HG02852 (cell line): ENCODE data around the gene SLC16A5.
"Not testable (repeated sequence)": the region's sequence is repeated elsewhere in the genome, so short reads cannot be mapped to it uniquely, and the experiment has no call there.

Source experiments
- ATAC-seq: cut with Tn5 transposase; IDR thresholded peaks from one replicate; pipeline ENCODE4 v1.9.1; 2021; ENCODE audit warnings: mild to moderate bottlenecking, moderate library complexity; ENCODE audit not compliant: unreplicated experiment

Gene SLC16A5

DNA sequence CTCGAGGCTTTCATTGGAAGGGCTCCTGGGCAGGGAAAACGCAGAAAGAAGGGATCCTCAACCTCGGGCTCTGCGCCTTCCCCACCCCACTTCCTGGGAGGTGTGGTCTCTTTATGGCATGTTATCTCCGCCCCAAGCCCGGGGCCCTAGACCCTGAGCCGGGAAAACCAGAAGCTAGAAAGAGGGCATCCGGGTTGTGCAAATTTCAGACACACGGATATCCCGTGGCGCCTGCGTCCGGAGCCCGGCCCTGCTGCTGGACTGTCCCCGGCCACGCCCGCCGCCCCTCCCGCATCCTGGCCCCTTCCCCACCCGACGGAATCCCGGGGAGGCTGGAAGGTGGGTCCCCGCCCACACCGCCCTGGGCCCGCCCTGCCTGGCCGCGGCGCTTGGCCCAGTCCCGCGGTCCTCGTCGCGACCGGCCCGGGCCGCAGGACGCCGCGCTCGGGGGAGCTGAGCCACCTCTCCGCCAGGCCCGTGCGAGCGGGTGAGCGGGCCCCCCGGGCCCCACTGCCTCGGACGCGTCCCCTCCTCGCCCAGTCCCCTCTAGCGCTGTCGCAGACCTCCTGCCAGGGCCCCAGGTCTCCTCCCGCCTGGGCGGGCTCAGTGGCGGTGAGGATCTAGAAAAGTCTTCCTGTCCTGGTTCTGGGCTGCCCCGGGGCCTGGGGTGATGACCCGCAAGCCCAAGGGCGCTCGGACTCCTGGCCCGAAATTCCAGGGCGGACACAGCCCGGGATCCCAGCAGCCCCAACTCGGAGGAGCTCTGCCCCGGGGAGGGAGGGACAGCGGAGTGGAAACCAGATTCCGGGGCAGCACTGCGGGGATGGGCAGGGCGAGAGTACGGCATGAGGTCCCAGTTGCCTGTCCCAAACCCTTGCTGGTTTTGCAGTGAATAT lies at the start of gene SLC16A5:
SLC16A5 (plus strand) TSS at position 397 of the 896 bp plus-strand sequence. CDS start 5,683 bp downstream, outside the sequence.
- ATAC-seq, result no peak

- ATAC-seq, result no peak
Measured at GRCh38 chr17:75039238-75039637, 48.5 kb upstream of the SLC16A5 start.

DNA sequence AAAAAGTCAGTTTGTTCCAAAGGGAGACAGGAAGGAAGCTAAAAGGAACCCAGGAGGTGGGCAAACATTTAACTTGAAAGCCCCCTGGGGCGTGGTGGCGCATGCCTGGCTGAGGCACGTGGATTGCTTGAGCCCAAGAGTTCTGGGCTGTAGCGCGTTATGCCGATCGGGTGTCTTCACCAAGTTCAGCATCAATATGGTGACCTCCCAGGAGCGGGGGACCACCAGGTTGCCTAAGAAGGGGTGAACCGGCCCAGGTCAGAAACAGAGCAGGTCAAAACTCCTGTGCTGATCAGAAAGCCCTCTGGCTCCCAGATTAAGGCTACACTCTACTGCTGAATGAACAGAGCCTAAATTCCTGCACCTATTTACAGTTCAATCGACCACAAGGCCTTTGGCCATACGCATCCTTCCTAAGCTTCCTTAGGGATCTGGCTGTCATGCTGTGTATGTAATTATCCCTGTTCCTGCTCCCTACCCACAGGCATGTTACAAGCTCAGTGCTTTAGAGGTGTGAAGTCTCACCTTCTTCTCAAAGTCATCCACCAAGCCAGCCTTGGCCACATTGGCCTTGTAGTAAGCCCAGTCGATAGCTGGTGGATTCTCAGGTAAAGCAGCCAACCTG lies 46.0 kb upstream of the SLC16A5 start:
- ATAC-seq, result no peak

GRCh38 chr17:75043789-75044188 lies 44.0 kb upstream of the SLC16A5 start:
- not testable (repeated sequence) for ATAC-seq

DNA sequence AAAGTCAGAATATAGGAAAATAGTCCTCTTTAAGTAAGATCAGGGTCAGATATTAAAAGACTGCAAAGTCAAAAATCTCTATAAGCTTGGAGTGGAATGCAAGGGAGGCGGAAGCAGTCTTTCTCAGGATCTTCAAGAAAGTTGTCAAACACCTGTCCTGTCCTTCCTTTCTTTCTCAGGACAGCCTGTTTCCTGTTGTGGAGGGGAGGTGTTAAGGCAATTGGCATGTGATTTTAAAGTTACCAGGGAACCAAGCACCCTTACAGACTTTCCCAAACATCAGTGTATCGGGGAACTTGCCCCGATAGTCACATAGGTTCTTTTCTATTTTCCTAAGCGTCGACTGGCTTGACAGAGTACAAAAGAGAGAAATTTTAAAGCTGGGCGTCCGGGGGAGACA lies 43.0 kb upstream of the SLC16A5 start:
- no peak for ATAC-seq

GRCh38 chr17:75045946-75046406 lies 41.8 kb upstream of the SLC16A5 start:
- ATAC-seq, result not testable (repeated sequence)

- peak; percentile 92 for ATAC-seq
Measured at GRCh38 chr17:75046407-75047289, 41.1 kb upstream of the SLC16A5 start, which contains the start of the genes ATP5PD and KCTD2. TSS of gene ATP5PD (minus strand) at chr17:75046969. CDS start at chr17:75042650, 4,319 bp downstream. TSS of gene KCTD2 (plus strand) at chr17:75047225. CDS start at chr17:75047251, 26 bp downstream.

- ATAC-seq, result no peak
Measured at GRCh38 chr17:75047398-75048098, 40.2 kb upstream of the SLC16A5 start.

DNA sequence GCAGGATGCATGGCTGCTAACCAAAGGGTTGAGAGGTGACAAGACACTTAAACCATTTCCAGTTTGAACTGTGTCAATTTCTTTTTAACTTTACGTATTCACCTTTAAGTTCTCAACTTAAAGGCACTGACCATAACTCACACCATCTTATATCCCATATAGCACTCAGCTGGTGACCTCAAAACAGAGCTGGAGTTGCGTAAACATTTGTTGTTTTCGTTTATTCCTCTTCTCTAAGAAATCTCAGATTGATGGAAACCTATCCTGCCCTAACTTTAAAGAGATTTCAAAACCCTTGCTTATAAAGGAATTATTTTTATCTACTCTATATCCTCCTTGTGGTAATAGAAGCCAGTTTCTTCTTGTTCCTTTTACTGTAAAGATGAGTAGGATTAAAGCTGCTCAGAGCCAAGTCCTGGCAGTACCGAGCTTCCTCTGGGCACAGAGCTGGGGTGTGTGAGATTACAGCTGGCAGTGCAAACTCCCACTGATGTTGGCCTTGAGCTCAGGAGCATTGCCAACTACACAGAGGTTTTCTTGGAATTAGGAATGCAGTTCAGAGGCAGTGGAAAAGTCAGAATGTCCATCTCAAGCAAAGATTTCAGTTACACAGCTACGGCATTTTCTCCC lies 39.4 kb upstream of the SLC16A5 start:
- ATAC-seq, result no peak

- ATAC-seq, result no peak
Measured at GRCh38 chr17:75049057-75049456, 38.7 kb upstream of the SLC16A5 start.

- ATAC-seq, result no peak
Measured at GRCh38 chr17:75049706-75050105, 38.0 kb upstream of the SLC16A5 start.

GRCh38 chr17:75051941-75052340 lies 35.8 kb upstream of the SLC16A5 start:
- no peak for ATAC-seq

DNA sequence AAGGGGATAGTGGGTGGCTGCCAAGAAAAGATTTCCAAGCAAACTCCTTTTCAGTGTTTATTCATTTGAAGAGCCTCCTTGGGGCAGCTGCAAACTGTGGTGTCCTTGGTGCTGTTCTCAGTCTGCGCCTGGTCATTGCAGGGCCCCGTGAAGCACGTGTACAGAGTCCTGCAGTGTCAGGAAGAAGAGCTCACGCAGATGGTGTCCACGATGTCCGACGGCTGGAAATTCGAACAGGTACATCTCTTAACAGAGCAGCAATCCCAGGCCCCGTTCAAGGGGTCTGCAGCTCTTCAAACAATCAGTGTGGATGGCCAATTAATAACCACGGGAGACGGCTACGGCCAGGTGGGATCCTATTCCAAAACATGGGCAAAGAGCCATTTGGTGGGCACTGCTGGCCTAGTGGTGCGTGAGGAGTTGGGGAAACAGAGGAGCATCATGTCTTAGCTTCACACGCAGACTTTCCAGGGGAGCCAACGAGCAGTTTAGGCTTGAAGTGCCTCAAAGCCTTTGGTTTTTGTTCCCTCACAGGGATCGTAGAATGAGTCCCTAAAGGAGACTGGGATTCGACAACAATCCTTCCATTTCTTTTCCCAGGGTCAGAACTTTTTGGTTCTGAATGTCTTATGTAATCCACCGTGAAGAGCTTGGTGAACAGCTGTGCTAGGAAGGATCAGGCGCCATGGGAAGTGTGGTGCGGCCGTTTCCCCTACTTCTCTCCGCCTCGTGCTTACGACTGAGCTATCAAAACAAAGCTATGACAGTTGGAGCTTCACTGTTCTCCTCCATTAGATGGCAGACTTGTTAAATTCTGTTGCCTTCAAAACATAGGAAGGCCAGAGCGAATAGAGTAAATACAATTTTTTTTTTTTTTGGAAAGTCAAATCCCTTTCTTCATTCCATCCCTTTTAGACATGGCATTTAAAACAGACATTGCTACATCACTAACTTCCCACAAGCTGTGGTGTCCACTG lies 28.1 kb upstream of the SLC16A5 start:
- no peak for ATAC-seq

- no peak for ATAC-seq
Measured at GRCh38 chr17:75060434-75061054, 27.2 kb upstream of the SLC16A5 start.

DNA sequence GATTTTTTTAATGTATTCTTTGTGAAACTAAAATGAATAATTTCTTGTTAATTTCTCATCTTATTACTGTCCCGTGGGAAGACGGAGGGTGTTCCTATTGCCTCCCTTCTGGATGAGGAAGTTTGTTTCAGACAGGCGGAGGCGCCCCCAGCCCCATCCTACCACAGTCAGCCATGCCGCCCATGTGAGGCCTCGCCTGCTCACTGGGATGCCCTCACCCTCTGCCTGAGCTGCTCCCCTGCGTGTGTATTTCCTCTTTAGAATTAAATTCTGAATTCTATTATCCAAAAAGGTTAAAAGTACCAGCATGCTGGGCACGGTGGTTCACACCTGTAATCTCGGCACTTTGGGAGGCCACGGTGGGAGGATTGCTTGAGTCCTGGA lies 26.7 kb upstream of the SLC16A5 start:
- no peak for ATAC-seq

DNA sequence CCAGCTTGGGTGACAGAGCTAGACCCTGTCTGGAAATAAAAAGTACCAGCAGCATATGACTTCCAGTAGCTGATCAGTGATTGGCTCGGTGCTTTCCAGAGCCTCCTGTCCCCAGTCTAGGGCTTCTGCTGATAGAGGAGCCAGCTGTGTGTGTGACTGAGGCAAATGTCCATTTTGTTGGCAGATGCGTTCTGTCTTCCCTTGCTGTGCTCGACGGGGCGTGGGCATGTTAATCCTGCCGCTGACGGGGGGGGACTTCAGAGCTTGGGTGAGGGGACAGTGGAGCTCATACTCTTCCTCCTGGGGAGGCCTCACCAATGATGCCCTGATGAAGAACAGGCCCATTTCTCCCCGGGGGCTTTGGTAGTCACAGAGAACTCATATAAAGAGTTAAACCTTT lies 26.1 kb upstream of the SLC16A5 start:
- no peak for ATAC-seq

GRCh38 chr17:75063201-75063600 lies 24.6 kb upstream of the SLC16A5 start:
- no peak for ATAC-seq

DNA sequence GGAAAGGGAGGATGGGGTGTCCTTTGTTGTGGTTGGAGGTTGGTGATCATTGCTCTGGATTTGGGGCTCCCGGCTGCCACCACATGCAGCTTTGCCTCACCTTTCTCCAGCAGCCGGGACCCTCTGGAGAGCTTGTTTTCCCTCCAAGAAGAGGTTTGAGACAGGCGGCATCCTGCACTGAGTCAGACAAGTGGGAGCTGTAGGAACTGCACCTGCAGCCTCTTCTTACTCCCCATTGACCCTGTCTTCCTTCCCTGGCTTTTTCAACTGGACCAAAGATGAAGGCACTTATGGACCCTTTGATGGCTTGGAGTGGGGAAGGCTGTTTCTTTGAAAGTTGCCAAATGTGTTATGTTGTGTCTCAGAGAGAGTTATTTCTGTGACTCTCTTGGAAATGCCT lies 24.1 kb upstream of the SLC16A5 start:
- no peak for ATAC-seq
